ENCODE measurements around the gene GPATCH2.

DNA sequence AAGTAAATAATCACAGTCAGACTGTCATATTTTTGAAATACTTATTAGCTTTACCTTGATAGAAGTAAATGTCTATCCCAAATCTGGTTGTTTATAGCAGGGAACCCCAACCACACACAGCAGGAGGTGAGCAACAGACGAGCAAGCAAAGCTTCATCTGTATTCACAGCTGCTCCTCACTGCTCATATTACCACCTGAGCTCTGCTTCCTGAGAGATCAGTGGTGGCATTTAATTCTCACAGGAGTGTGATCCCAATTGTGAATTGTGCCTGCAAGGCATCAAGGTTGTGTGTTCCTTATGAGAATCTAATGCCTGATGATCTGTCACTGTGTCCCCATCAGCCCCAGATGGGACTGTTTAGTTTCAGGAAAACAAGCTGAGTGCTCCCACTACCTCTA lies 104.3 kb downstream of the GPATCH2 start:
- no peak for TF ChIP-seq CTCF (IDR thresholded peaks at IDR 0.05)
- no peak for TF ChIP-seq ZFX (IDR thresholded peaks at IDR 0.05; ENCODE audit: borderline replicate concordance)

All from 22Rv1 (cell line).